Measurements from ENCODE around the gene SVEP1. TPM values are rescaled to one million over a fixed set of nuclear protein-coding genes. Genes with fewer than 3 reads are reported as not detected.

Gene SVEP1
- polyA plus RNA-seq, 3 donors, result under 0.01 TPM; not detected in 2

- no peak for DNase-seq
Observed at GRCh38 chr9:110555551-110556331, 23.8 kb downstream of the SVEP1 start.

GRCh38 chr9:110546411-110546871, 33.1 kb downstream of the SVEP1 start:
- no peak overlapping the region for H3K4me3 Mint-ChIP-seq
- intact Hi-C loops (cut with micrococcal nuclease), result no loop called here
- 90% methylated on average over 2 of the region's 5 CpGs for WGBS (ENCODE audit: insufficient coverage)
- no peak overlapping the region for H3K4me3 ChIP-seq (replicated peaks in 1 of 3; ENCODE audit: low read depth in 2 of 3, low read length in 3 of 3)
- H3K4me1 ChIP-seq (ENCODE audit: control insufficient read depth in 1 of 2, insufficient read depth in 2 of 2, low read length in 2 of 2), result no peaks in the 10 kb centered on the region
- no peaks in the 10 kb centered on the region for H3K36me3 Mint-ChIP-seq
- H3K27me3 ChIP-seq (ENCODE audit: control insufficient read depth in 2 of 2, insufficient read depth in 2 of 2, low read length in 2 of 2), result no peaks in the 10 kb centered on the region
- DNase-seq, result no peak
- TF ChIP-seq, protein P1, sequence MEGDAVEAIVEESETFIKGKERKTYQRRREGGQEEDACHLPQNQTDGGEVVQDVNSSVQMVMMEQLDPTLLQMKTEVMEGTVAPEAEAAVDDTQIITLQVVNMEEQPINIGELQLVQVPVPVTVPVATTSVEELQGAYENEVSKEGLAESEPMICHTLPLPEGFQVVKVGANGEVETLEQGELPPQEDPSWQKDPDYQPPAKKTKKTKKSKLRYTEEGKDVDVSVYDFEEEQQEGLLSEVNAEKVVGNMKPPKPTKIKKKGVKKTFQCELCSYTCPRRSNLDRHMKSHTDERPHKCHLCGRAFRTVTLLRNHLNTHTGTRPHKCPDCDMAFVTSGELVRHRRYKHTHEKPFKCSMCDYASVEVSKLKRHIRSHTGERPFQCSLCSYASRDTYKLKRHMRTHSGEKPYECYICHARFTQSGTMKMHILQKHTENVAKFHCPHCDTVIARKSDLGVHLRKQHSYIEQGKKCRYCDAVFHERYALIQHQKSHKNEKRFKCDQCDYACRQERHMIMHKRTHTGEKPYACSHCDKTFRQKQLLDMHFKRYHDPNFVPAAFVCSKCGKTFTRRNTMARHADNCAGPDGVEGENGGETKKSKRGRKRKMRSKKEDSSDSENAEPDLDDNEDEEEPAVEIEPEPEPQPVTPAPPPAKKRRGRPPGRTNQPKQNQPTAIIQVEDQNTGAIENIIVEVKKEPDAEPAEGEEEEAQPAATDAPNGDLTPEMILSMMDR (IDR thresholded peaks at IDR 0.05), result no peak
- H3K9me3 Mint-ChIP-seq, result peaks cover 0 to 1% (median 0%) of the 10 kb centered on the region in 7 donors
- H3K79me2 ChIP-seq (ENCODE audit: insufficient read depth, low read length), result no peaks in the 10 kb centered on the region
- no peaks in the 10 kb centered on the region for H3K36me3 ChIP-seq (replicated peaks in 1 of 2; ENCODE audit: control insufficient read depth in 1 of 2, insufficient read depth in 2 of 2, low read length in 2 of 2)
- no peaks in the 10 kb centered on the region for H3K4me1 Mint-ChIP-seq
- no peak overlapping the region for H3K9ac ChIP-seq (ENCODE audit: insufficient read depth, low read length, poor library complexity, severe bottlenecking)
- no peaks in the 10 kb centered on the region for H4K20me1 ChIP-seq (ENCODE audit: insufficient read depth, low read length)
- no peak overlapping the region for H3K27ac Mint-ChIP-seq
- no peaks in the 10 kb centered on the region for H3K9me3 ChIP-seq (replicated peaks in 1 of 2; ENCODE audit: control insufficient read depth in 1 of 2, insufficient read depth in 1 of 2, low read length in 2 of 2)
- H3K27ac ChIP-seq (ENCODE audit: low read depth in 1 of 2, low read length in 2 of 2), result no peak overlapping the region
- no peak overlapping the region for H2AFZ ChIP-seq (ENCODE audit: insufficient read depth, low read depth, low read length, poor library complexity, severe bottlenecking)
- H3K4me2 ChIP-seq (replicated peaks; ENCODE audit: extremely low read depth, low read length, poor library complexity, severe bottlenecking), result no peak overlapping the region
- H3K27me3 Mint-ChIP-seq (ENCODE audit: low read depth in 3 of 3), result peaks cover 0 to 6% (median 3%) of the 10 kb centered on the region in 3 donors

More at GRCh38 chr9:110555551-110556331, 23.8 kb downstream of the SVEP1 start:
- intact Hi-C loops (cut with micrococcal nuclease), result no loop called here
- Histone ChIP-seq H3K27ac (ENCODE audit: low read depth in 1 of 2, low read length in 2 of 2) (no peak overlapping the region), H3K9me3 (replicated peaks in 1 of 2; ENCODE audit: control insufficient read depth in 1 of 2, insufficient read depth in 1 of 2, low read length in 2 of 2) (no peaks in the 10 kb centered on the region), H4K20me1 (ENCODE audit: insufficient read depth, low read length) (no peaks in the 10 kb centered on the region), H3K36me3 (replicated peaks in 1 of 2; ENCODE audit: control insufficient read depth in 1 of 2, insufficient read depth in 2 of 2, low read length in 2 of 2) (no peaks in the 10 kb centered on the region), H3K4me2 (replicated peaks; ENCODE audit: extremely low read depth, low read length, poor library complexity, severe bottlenecking) (no peak overlapping the region), H3K27me3 (ENCODE audit: control insufficient read depth in 2 of 2, insufficient read depth in 2 of 2, low read length in 2 of 2) (no peaks in the 10 kb centered on the region), H3K9ac (ENCODE audit: insufficient read depth, low read length, poor library complexity, severe bottlenecking) (no peak overlapping the region), H3K4me1 (ENCODE audit: control insufficient read depth in 1 of 2, insufficient read depth in 2 of 2, low read length in 2 of 2) (no peaks in the 10 kb centered on the region), H2AFZ (ENCODE audit: insufficient read depth, low read depth, low read length, poor library complexity, severe bottlenecking) (no peak overlapping the region), H3K4me3 (replicated peaks in 1 of 3; ENCODE audit: low read depth in 2 of 3, low read length in 3 of 3) (no peak overlapping the region), H3K79me2 (ENCODE audit: insufficient read depth, low read length) (no peaks in the 10 kb centered on the region)
- Mint-ChIP-seq H3K27me3 (ENCODE audit: low read depth in 3 of 3) (peaks cover 0 to 3% (median 3%) of the 10 kb centered on the region in 3 donors), H3K36me3 (no peaks in the 10 kb centered on the region), H3K27ac (no peak overlapping the region), H3K4me3 (no peak overlapping the region), H3K4me1 (no peaks in the 10 kb centered on the region), H3K9me3 (peaks cover 2 to 14% (median 5%) of the 10 kb centered on the region in 7 donors)
- WGBS (ENCODE audit: insufficient coverage), result no CpG with 5 or more reads among the region's 6 CpGs
- TF ChIP-seq, protein P1 (IDR thresholded peaks at IDR 0.05), result no peak

Measured in CD14-positive monocyte (primary cell).